Subcutaneous abdominal adipose tissue (tissue), 5 donors: ENCODE results near the gene MASP2.

Source experiments
- H3K27ac ChIP-seq: one replicate; pipeline ENCODE4 v1.7.0; 2013; ENCODE audit warnings: low read depth, mild to moderate bottlenecking, inconsistent platforms, low read length, moderate library complexity
- H3K27me3 ChIP-seq, 5 donors: one replicate each; pipeline ENCODE4 v1.7.0; 2013; ENCODE audit warnings: low read length in 5 of 5, inconsistent platforms in 1 of 5; ENCODE audit not compliant: control insufficient read depth in 5 of 5, insufficient read depth in 4 of 5
- H3K36me3 ChIP-seq, 5 donors: one replicate each; pipeline ENCODE4 v1.7.0; 2013; ENCODE audit warnings: low read length in 5 of 5; ENCODE audit not compliant: control insufficient read depth in 5 of 5, insufficient read depth in 5 of 5
- H3K4me1 ChIP-seq, 5 donors: one replicate each; pipeline ENCODE4 v1.7.0; 2013; ENCODE audit warnings: low read length in 5 of 5, mild to moderate bottlenecking in 3 of 5, moderate library complexity in 1 of 5; ENCODE audit not compliant: control insufficient read depth in 5 of 5, insufficient read depth in 5 of 5
- H3K4me3 ChIP-seq, 5 donors: one replicate each; pipeline ENCODE4 v1.7.0; 2013; ENCODE audit warnings: low read length in 5 of 5, low read depth in 1 of 5
- H3K9ac ChIP-seq, 5 donors: one replicate each; pipeline ENCODE4 v1.7.0; 2013; ENCODE audit warnings: low read length in 5 of 5, mild to moderate bottlenecking in 4 of 5, moderate library complexity in 3 of 5
- H3K9me3 ChIP-seq, 5 donors: one replicate each; pipeline ENCODE4 v1.7.0; 2013; ENCODE audit warnings: low read length in 5 of 5; ENCODE audit not compliant: control insufficient read depth in 5 of 5
- donor health status: healthy.
- donor health status: healthy.
- donor health status: healthy.
- donor health status: healthy.
- donor health status: healthy.

MASP2 gene

GRCh38 chr1:11058595-11059154, 11.6 kb upstream of the MASP2 start:
- no peak overlapping the region for H3K27ac ChIP-seq
- H3K4me3 ChIP-seq = peak overlapping the region in 4 of 5 donors; percentile 75 to 91 (median 85)
- H3K9ac ChIP-seq = peak overlapping the region in 4 of 5 donors; percentile 89 to 96 (median 92)
- H3K9me3 ChIP-seq = no peaks in the 10 kb centered on the region
- H3K27me3 ChIP-seq = no peaks in the 10 kb centered on the region
- H3K36me3 ChIP-seq = peaks cover 0 to 32% (median 21%) of the 10 kb centered on the region in 5 donors
- H3K4me1 ChIP-seq = peaks cover 3 to 27% (median 23%) of the 10 kb centered on the region in 5 donors

- Histone ChIP-seq H3K9me3 (no peaks in the 10 kb centered on the region), H3K27me3 (peaks cover 0 to 1% (median 0%) of the 10 kb centered on the region in 5 donors), H3K9ac (no peak overlapping the region), H3K4me1 (peaks cover 3 to 28% (median 25%) of the 10 kb centered on the region in 5 donors), H3K36me3 (peaks cover 0 to 27% (median 18%) of the 10 kb centered on the region in 5 donors), H3K4me3 (no peak overlapping the region), H3K27ac (no peak overlapping the region)
Measured at GRCh38 chr1:11058026-11058425, 11.0 kb upstream of the MASP2 start.

- no peak overlapping the region for H3K9ac ChIP-seq
- H3K4me1 ChIP-seq = peaks cover 3 to 29% (median 27%) of the 10 kb centered on the region in 5 donors
- H3K4me3 ChIP-seq = no peak overlapping the region
- H3K9me3 ChIP-seq = no peaks in the 10 kb centered on the region
- H3K27ac ChIP-seq = no peak overlapping the region
- peaks cover 0 to 27% (median 16%) of the 10 kb centered on the region in 5 donors for H3K36me3 ChIP-seq
- peaks cover 0 to 4% (median 0%) of the 10 kb centered on the region in 5 donors for H3K27me3 ChIP-seq
Measured at GRCh38 chr1:11057477-11057876, 10.4 kb upstream of the MASP2 start.

GRCh38 chr1:11056504-11056903, 9.5 kb upstream of the MASP2 start:
- Histone ChIP-seq H3K27me3 (peaks cover 0 to 5% (median 0%) of the 10 kb centered on the region in 5 donors), H3K4me3 (no peak overlapping the region), H3K9me3 (no peaks in the 10 kb centered on the region), H3K27ac (no peak overlapping the region), H3K9ac (no peak overlapping the region), H3K4me1 (peaks cover 3 to 32% (median 28%) of the 10 kb centered on the region in 5 donors), H3K36me3 (peaks cover 0 to 27% (median 16%) of the 10 kb centered on the region in 5 donors)

GRCh38 chr1:11055676-11056075, 8.6 kb upstream of the MASP2 start:
- no peak overlapping the region for H3K4me3 ChIP-seq
- H3K27ac ChIP-seq = no peak overlapping the region
- H3K4me1 ChIP-seq = peaks cover under 1 to 27% (median 22%) of the 10 kb centered on the region in 5 donors
- H3K9me3 ChIP-seq = no peaks in the 10 kb centered on the region
- peaks cover 0 to 5% (median 0%) of the 10 kb centered on the region in 5 donors for H3K27me3 ChIP-seq
- H3K9ac ChIP-seq = no peak overlapping the region
- H3K36me3 ChIP-seq = peaks cover 0 to 27% (median 16%) of the 10 kb centered on the region in 5 donors

GRCh38 chr1:11054666-11055065, 7.6 kb upstream of the MASP2 start:
- Histone ChIP-seq H3K4me3 (no peak overlapping the region), H3K36me3 (peaks cover 0 to 27% (median 16%) of the 10 kb centered on the region in 5 donors), H3K9me3 (no peaks in the 10 kb centered on the region), H3K27me3 (peaks cover 0 to 5% (median 0%) of the 10 kb centered on the region in 5 donors), H3K27ac (no peak overlapping the region), H3K4me1 (peaks cover 0 to 23% (median 17%) of the 10 kb centered on the region in 5 donors), H3K9ac (no peak overlapping the region)

GRCh38 chr1:11054181-11054580, 7.1 kb upstream of the MASP2 start:
- H3K4me3 ChIP-seq = no peak overlapping the region
- no peaks in the 10 kb centered on the region for H3K9me3 ChIP-seq
- H3K4me1 ChIP-seq = peaks cover 0 to 19% (median 13%) of the 10 kb centered on the region in 5 donors
- no peak overlapping the region for H3K9ac ChIP-seq
- no peak overlapping the region for H3K27ac ChIP-seq
- H3K36me3 ChIP-seq = peaks cover 0 to 27% (median 16%) of the 10 kb centered on the region in 5 donors
- H3K27me3 ChIP-seq = peaks cover 0 to 5% (median 0%) of the 10 kb centered on the region in 5 donors

GRCh38 chr1:11053758-11054137, 6.7 kb upstream of the MASP2 start:
- H3K9ac ChIP-seq = no peak overlapping the region
- H3K4me1 ChIP-seq = peaks cover 0 to 15% (median 8%) of the 10 kb centered on the region in 5 donors
- no peak overlapping the region for H3K4me3 ChIP-seq
- H3K27ac ChIP-seq = no peak overlapping the region
- H3K27me3 ChIP-seq = peaks cover 0 to 5% (median 0%) of the 10 kb centered on the region in 5 donors
- H3K9me3 ChIP-seq = no peaks in the 10 kb centered on the region
- H3K36me3 ChIP-seq = peaks cover 0 to 27% (median 16%) of the 10 kb centered on the region in 5 donors

GRCh38 chr1:11052839-11053757, 6.1 kb upstream of the MASP2 start:
- peak overlapping the region in 1 of 5 donors; percentile 20 for H3K9ac ChIP-seq
- H3K4me1 ChIP-seq = peaks cover 0 to 11% (median 5%) of the 10 kb centered on the region in 5 donors
- peaks cover 0 to 5% (median 0%) of the 10 kb centered on the region in 5 donors for H3K27me3 ChIP-seq
- H3K4me3 ChIP-seq = no peak overlapping the region
- H3K9me3 ChIP-seq = no peaks in the 10 kb centered on the region
- no peak overlapping the region for H3K27ac ChIP-seq
- H3K36me3 ChIP-seq = peaks cover 0 to 26% (median 16%) of the 10 kb centered on the region in 5 donors
